ENCODE measurements around the gene EVPL. TPM values are rescaled to one million over a fixed set of nuclear protein-coding genes. Genes with fewer than 3 reads are reported as not detected.

EVPL gene
- polyA plus RNA-seq, 4 donors, result 15.6 to 25.4 (median 18.5) TPM

DNA sequence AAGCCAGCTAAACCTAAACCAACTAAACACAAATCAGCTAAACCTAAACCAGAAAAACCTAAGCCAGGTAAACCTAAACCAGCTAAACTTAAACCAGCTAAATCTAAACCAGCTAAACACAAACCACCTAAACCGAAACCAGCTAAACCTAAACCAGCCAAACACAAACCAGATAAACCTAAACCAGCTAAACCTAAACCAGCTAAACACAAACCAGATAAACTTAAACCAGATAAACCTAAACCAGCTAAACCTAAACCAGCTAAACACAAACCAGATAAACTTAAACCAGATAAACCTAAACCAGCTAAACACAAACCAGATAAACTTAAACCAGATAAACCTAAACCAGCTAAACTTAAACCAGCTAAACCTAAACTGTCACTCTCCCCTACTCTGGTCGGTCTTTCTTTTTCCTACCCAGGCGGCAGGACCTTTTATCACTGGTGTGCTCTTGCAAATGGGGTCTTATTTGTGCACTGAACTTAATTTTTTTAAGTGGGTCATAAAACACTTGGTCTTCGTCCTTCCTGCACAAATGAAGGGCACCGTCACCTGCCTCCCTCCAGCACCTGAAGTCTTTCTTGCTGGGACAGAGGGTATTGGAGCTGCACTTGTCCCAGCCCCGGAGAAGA, 7.2 kb downstream of the EVPL start:
- no peak for DNase-seq (ENCODE audit: low read depth in 4 of 4, low spot score in 3 of 4)

DNA sequence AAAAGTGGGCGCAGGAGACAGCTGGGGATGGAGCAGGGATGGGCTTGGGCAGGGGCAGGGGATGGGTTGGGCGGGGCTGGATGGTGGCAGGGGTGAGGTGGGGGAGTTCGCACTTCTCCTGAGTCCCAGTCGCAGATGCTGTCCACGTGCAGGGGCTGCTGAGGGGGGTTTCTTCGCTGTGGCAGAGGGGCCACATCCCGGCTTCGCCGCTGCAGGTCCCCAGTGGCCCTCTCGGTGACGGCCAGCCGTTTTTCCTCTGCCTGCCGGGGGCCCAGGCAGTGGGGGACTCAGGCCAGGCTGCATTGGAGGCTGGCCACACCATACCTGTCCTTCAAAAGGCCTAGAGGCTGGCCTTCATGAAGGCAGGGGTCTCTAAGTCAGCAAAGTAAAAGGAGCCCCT, 8.3 kb downstream of the EVPL start:
- DNase-seq (ENCODE audit: low read depth in 4 of 4, low spot score in 3 of 4), result no peak

DNA sequence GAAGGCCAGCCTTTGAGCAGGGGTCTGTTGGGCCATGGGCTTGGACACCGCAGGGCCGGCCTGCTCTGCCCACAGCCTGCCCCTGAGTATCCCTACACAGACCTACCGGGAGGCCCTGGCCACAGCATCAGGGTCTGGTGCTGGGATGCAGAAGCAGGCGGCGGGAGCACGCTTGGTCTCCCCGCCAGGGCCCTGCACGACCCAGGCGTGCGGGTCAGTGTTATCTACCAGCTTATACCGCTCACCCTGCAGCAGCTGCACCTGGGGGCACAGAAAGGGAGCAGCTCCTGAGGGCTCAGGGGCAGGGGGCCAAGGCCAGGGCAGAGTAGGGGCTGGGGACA, 8.8 kb downstream of the EVPL start:
- no peak for DNase-seq (ENCODE audit: low read depth in 4 of 4, low spot score in 3 of 4)

DNA sequence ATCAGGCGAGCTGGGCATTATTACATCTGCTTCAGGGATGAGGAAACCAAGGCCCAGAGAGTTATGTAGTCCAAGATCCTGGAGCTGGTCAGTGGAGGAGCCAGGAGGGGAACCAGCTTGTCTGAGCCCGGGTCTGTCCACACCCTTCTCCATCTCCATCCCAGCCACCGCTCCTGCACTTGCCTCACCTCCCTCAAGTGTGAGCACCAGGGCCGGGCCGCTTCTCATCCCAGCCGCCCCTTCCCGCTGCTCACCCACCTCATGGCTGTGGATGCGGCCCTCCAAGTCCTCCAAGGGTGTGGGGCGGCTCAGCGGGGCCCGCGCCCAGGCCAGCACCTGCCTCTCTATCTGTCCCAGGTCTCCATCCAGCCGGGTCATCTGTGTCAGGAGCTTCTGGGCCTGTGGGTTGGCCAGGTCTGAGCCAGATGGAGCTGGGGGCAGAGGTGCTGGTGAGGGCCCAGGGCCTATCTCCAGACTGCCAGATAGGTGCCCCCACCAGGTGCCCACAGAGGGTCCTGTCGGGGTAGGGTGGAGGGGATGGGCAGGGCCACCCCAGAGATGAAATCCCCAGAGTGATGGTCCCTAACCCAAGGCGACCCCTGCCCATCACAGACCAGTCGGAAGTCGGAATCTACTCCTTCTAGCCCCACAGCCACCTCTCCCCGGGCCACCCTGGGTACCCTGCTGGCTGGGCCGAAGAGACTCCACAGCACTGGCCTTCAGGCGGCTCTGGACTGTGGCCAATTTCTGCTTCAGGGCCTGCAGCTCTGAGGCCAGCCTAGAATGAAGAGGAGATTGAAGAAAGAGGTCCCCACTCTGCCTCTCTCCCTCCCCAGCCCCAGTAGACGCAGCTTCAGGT, 9.4 kb downstream of the EVPL start:
- DNase-seq (ENCODE audit: low read depth in 4 of 4, low spot score in 3 of 4), result no peak

DNA sequence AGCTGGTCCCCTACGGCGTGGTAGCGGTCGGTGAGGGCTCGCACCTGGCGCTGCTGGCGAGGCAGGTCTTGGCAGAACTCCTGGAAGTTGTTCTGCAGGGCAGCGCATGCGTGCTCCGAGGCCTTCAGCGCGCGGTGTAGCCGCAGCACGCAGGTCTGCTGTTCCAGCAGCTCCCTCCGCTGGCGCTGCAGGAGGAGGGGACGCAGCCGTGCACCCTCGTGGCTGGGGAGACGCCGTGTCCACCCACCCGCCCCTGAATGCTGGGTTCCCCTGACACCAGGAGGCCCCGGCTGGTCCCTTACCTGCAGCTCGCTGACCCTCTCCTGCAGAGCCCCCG, 12.2 kb downstream of the EVPL start:
- DNase-seq (ENCODE audit: low read depth in 4 of 4, low spot score in 3 of 4), result no peak

DNA sequence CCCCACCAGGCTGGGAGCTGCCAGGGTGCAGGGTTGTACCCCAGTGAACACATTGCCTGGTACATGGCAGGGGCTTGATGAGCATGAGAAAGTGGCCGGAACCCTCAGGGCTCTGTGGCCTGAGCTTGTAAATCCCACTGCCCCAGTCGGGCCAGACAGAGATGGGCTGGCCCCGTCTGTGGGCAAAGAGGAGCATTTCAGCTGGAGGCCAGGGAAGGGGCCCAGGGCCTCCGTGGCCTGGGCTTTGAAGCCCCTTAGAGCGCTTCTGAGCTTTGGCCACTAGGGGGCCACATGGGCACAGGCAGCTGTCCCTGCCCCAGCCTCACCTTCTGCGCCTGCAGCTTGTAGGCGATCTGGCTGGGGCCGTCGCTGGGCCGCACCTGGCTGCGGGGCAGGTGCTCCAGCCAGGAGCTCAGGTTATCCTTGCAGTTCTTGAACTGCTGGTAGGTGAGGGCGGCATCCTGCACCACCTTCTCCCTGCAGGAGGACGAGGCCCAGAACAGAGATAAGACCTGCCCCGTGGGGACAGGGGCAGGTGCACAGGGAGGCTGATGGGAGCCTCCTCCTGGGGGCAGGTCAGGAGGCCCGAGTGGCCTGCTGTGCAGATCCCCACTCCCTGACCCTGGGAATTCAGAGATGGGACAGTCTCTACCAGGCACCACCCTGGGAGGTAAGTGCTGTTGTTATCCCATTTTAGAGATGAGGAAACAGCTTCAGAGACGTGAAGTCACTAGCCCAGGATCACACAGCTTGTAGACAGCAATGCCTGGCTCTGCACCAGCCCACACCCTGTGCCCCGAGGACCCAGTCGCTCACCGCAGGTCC, 12.8 kb downstream of the EVPL start:
- DNase-seq (ENCODE audit: low read depth in 4 of 4, low spot score in 3 of 4), result no peak

DNA sequence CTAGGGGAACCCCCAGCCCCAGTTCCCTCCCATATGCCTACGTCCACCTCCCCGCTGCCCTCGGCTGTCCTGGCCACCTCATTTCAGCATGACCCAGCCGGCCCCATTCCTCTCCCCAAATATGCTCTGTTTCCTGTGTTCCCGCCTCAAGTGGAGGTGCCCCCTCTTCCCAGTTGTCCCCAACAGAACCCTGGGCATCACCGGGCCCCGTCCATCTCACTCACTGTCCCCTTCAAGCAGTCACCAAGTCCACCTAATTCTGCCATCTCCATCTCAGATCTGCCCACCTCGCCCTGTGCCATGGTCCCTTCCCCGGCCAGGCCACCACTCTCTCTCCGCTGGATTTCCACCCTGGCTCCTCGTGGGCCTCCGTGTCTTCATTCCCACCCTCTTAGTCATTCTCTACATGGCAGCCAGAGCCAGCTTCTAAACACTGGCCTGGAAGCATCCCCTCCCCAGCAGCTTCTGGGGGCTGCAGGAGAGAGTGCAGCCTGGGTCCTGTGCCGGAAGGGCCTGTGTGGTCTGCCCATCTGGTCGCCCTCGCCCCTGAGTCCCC, 13.7 kb downstream of the EVPL start:
- no peak for DNase-seq (ENCODE audit: low read depth in 4 of 4, low spot score in 3 of 4)

DNA sequence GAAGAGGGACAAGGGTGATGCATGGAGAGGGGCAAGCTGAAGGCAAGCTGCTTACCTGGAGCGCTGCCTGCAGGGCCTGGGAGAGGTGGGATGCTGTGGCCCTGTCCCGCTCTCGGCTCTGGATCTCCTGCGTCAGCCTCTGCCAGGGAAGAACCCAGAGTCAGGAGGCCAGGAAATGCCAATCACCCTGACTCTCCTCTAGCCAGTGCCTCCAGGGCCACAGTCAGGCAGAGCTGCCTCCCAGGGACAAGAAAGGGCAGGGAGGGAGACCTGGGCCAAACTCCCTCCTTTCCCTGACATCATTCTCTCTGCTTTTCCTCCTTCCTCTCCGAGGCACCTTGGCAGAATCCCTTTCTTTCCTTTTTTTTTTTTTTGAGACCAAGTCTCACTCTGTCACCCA, 15.2 kb downstream of the EVPL start:
- DNase-seq (ENCODE audit: low read depth in 4 of 4, low spot score in 3 of 4), result no peak

DNA sequence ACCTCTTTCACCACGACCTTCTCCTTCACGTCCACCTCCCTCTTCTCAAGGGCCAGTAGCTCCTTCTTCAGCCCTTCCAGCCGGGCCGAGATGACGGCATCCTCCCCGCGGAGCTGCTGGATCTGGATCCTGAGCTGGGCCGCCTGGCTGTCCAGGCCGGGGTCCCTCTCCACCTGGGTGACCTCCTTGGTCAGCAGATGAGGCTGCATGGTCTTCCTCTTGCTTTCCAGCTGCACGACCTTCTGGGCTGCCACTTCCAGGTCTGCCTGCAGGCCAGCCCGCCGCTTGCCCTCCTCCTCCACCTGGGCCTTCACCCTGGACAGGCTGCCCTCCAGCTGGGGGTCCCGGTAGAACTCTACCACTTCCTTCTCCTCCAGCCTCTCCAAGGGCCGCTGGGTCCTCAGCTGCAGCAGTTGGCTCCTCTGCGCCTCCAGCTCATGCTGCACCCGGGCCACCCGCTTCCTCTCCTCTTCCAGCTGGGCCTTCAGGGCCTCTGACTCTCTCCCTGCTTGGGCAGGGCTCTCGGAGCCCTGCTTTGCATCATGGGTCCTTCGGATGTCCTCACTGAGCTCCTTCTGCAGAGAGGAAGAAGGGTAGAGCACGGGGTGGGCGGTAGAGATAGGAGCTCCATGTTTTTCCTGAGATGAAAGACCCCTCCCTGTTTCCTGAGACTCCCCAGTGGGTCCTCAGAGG, 17.0 kb downstream of the EVPL start:
- DNase-seq (ENCODE audit: low read depth in 4 of 4, low spot score in 3 of 4), result no peak

DNA sequence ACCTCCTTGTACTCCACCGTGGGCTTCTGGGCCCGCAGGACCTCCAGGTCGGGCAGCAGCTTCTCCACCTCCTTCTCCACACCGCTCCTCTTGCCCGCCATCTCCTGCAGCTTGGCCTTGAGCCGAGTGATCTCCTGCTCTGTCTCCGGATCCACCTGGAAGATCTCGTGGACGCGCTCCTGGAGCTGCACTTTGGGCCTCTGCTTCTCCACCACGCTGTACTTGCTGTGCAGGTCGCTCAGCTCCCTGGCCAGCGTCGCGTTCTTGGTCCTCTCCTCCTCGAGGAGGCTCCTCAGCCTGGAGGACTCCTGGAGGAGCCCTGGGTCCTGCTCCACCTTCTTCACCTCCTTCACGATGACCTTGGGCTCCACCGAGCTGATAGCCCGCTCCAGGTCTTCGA, 17.7 kb downstream of the EVPL start:
- DNase-seq (ENCODE audit: low read depth in 4 of 4, low spot score in 3 of 4), result no peak

DNA sequence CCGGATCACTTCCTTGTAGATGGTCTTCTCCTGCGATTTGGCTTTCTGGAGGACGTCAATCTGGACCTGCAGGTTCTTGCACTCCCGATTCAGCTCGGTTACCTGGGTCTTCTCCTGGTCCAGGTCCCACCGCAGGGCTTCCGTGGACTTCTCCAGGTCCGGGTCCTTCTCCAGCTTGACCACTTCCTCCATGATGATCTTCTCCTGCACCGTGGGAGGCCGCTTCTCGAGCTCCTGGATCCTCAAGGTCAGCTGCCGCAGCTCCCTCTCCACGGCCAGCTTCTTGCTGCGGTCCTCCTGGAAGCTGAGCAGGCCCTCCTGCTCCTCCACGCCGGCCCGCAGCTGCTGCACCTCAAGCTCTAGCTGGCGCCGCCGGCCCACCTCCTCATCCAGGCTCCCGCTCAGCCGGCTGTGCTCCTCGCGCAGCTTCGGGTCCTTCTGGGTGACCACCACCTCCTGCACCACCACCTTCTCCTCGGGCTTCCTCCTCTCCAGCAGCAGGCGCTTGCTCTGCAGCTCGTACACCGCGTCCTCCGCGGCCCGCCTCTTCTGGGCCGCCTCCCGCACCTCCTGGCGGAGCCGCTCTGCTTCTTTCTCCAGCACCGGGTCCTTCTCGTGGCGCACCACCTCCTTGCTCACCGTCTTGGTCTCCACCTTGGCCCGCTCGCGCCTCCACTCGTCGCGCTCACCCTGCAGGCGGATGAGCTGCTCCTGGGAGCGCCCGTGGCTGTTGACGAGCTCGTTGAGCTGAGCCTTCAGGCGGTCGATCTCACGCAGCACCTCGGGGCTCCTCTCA, 18.3 kb downstream of the EVPL start:
- DNase-seq (ENCODE audit: low read depth in 4 of 4, low spot score in 3 of 4), result no peak

DNA sequence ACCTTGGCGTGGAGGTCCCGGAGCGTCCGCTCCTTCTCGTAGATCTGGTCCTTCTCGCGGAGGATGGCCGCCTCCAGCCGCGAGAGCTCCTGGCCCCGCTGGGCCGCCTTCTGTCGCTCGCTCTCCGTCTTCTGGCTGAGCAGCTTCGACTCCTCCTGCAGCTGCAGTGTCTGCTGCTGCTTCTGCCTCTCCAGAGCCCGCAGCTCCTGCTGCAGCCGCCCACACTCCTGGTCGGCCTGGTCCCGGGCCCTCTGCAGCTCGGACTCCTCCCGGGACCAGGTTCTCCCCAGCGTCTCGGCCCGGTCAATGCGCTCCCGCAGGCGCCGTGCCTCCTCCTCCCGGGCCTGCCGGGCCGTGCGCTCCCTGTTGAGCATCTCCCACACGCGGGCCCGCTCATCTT, 18.9 kb downstream of the EVPL start:
- DNase-seq (ENCODE audit: low read depth in 4 of 4, low spot score in 3 of 4), result no peak

DNA sequence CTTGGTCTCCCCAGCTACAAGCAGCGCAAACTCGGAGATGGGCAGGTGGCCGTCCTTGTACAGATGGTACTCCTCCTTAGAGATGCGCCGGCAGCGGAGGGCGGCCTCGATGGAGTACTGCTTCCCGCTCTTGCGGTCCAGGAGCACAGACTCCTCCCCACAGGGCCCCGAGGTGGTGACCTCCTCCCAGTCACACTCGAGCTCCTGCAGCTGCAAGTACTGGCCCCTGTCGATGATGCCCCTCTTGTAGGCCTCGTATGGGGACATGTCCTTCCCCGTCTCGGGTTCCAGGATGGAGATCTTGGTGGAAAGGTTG, 19.3 kb downstream of the EVPL start:
- DNase-seq (ENCODE audit: low read depth in 4 of 4, low spot score in 3 of 4), result no peak

DNA sequence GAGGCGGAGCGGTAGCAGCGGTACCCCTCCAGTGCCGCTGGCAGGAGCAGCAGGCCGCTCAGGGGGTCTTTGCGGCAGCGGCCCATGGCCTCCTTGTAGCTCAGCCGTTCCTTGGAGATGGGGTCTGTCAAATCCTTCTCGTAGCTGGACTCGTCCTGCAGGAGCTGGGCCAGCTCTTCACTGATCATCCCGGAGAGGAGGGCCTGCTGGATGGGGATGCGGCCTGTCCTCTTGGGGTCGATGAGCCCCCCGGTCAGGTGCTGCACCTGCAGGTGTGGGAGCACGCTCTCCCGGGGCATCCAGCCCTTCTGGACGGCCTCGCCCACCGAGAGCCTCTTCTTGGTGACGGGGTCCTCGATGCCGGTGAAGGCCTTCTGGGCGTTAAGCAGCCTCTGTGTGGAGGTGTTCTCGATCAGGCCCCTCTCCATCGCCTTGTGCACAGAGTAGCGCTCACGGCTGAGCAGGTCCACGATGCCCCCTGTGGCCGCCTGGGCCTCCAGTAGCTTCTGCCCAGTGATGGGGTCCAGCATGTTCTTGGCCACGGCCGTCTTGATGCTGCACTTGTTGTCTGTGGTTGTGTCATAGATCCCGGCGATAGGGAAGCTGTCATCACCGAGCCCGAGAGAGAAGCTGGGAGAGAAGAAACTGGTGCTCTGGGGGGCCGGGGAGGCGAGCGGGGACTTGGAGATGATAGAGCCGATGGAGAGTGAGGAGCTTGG, 19.8 kb downstream of the EVPL start:
- DNase-seq (ENCODE audit: low read depth in 4 of 4, low spot score in 3 of 4), result no peak

DNA sequence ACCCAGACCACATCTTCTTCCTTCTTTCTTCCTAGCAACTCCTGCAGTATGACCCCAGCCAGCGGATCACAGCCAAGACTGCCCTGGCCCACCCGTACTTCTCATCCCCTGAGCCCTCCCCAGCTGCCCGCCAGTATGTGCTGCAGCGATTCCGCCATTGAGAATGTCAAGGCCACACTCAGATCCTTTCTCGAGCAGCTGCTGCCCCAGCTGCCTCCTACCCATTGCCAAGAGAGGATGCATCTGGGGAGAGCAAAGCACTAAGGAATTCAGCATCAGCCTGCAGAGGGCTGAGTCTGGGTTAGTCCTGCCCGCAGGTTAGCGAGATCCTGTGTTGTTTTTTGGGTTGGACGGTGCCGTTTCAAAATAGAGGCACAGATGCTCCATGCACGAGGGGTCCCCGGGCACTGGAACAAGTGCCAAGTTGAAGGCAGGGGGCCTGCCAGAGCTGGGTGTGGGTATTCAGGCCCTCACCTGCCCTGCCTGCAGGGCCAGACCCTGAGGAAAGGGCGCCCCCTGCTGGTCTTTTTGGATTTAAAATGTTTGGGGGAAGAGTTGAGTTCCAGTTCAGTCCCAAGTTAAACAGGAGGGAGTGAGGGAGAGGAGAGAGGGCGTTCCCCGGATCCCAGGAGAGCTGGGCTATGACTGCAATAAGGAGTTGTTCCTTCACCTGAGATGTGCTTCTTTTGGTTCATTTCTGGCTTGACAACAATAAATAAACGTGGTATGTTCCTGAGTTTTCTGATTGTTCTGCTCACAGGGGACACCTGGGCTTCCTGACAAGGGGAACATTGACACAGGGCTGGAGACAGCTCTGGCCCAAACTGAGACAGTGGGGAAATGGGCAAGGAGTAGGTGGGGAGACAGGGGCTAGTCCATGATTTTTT, 21.6 kb downstream of the EVPL start:
- DNase-seq (ENCODE audit: low read depth in 4 of 4, low spot score in 3 of 4), result no peak

DNA sequence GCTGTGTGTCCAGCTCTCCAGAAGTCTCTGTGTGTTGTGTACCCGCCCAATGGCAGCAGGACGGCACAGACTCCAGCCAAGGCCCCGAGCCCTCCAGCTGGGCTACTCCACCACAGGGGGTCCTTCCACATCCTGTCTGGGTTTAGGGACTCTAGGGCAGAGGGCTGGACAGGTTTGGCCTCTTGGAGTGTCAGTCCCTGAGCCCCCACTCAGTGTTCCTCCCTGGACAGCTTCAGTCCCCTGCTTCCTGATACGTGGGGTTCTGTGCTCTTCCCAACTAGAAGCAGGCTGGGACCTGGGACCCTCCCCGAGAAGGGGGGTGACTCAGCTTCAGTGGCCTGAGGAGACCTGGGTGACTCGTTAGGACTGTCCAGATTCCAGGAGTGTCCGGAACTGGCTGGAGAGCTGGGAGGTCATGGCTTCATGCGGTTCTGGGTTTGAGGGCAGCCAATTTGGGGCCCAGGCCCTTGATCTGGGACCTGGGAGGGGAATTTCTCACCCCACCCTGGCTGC, 22.3 kb downstream of the EVPL start:
- no peak for DNase-seq (ENCODE audit: low read depth in 4 of 4, low spot score in 3 of 4)

DNA sequence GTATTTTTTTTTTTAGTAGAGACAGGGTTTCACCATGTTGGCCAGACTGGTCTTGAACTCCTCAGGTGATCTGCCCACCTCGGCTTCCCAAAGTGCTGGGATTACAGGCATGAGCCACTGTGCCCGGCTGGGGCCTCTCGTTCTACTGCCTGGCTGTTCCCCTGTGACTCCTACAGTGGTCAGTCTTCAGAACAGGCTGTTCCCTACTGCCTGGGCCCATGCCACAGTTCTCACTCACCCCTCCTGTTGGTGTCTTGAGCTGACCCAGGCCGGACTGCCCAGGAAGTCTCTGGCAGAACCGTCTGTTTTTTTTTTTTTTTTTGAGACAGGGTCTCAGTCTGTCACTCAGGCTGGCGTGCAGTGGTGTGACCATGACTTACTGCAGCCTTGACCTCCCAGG, 23.2 kb downstream of the EVPL start:
- DNase-seq (ENCODE audit: low read depth in 4 of 4, low spot score in 3 of 4), result no peak

DNA sequence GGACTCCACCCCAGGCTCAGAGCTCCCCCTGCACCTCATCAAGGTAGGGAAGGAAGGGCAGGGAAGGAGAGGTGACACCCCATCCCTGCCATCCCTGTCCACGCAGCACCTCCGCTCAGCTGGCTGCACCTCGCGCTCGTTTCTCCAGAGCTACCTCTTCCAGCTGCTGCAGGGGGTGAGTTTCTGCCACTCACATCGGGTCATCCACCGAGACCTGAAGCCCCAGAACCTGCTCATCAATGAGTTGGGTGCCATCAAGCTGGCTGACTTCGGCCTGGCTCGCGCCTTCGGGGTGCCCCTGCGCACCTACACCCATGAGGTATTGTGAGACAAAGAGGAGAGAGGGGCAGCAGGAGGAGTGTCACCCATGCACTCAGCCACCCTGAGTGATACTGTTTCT, 25.0 kb downstream of the EVPL start:
- DNase-seq (ENCODE audit: low read depth in 4 of 4, low spot score in 3 of 4), result no peak

All from right renal pelvis (tissue), 4 donors.